Measurements from ENCODE around the gene SNAPC2.
"Not testable (repeated sequence)": the region's sequence is repeated elsewhere in the genome, so short reads cannot be mapped to it uniquely, and the experiment has no call there.

Gene SNAPC2

DNA sequence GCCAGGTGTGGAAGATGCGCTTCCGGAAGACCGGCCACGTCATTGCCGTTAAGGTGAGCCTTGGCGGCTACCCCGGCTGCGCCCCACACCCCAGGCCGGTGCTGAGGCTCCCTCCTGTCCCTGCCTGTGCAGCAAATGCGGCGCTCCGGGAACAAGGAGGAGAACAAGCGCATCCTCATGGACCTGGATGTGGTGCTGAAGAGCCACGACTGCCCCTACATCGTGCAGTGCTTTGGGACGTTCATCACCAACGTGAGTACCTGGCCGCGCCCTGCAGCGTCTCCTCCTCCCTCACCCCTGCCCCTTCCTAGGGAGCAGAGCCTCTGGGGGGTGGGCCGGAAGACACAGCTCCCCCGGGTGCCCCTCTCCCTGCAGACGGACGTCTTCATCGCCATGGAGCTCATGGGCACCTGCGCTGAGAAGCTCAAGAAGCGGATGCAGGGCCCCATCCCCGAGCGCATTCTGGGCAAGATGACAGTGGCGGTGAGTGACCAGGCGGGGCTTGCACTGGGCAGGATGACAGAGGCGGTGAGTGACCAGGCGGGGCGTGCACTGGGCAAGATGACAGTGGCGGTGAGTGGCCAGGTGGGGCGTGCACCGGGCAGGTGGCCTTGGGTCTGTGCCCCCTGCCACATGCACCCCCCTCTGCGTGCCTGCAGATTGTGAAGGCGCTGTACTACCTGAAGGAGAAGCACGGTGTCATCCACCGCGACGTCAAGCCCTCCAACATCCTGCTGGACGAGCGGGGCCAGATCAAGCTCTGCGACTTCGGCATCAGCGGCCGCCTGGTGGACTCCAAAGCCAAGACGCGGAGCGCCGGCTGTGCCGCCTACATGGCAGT is 9.6 kb upstream of the SNAPC2 start:
- DNase-seq, result no peak

DNA sequence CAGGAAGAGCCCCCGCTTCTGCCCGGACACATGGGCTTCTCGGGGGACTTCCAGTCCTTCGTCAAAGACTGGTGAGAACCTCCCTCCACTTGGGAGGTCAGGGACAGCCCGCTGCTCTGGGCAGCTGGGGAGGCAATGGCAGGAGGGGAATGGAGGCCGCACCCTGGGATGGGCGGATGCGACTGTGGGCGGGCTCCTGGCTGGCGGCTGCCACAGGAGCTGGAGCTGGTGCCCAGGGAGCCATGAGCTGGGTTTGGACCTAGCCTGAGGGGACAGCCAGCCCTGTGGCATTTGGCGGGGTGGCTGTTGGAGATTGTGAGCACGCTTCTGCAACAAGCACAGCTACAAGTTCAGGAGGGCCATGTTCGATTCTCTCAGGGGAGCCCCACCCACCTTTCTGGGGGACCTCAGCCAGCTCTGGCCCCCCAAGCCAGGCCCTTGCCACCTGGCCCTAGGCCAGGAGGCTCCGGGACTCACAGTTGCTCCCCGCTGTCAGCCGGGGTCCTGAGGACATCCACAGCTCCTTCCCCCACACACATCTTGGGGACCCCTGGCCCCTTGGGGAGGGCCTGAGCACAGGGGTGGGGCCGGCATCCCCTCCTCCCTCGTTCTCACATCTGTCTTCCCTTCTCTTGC is 8.5 kb upstream of the SNAPC2 start:
- no peak for DNase-seq

DNA sequence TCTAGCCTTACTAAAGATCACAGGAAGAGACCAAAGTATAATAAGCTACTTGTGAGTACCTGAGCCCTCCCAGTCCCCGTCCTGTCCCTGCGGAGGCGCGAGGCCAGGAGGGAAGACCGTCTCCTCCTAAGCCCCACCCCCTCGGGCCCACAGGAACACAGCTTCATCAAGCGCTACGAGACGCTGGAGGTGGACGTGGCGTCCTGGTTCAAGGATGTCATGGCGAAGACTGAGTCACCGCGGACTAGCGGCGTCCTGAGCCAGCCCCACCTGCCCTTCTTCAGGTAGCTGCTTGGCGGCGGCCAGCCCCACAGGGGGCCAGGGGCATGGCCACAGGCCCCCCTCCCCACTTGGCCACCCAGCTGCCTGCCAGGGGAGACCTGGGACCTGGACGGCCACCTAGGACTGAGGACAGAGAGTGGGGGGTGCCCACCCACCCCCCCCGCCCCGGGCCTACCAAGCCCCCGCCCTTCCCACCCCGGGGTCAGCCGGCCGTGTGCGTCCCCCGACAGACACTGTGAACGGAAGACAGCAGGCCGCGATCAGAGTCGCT is 7.9 kb upstream of the SNAPC2 start:
- DNase-seq, result no peak

DNA sequence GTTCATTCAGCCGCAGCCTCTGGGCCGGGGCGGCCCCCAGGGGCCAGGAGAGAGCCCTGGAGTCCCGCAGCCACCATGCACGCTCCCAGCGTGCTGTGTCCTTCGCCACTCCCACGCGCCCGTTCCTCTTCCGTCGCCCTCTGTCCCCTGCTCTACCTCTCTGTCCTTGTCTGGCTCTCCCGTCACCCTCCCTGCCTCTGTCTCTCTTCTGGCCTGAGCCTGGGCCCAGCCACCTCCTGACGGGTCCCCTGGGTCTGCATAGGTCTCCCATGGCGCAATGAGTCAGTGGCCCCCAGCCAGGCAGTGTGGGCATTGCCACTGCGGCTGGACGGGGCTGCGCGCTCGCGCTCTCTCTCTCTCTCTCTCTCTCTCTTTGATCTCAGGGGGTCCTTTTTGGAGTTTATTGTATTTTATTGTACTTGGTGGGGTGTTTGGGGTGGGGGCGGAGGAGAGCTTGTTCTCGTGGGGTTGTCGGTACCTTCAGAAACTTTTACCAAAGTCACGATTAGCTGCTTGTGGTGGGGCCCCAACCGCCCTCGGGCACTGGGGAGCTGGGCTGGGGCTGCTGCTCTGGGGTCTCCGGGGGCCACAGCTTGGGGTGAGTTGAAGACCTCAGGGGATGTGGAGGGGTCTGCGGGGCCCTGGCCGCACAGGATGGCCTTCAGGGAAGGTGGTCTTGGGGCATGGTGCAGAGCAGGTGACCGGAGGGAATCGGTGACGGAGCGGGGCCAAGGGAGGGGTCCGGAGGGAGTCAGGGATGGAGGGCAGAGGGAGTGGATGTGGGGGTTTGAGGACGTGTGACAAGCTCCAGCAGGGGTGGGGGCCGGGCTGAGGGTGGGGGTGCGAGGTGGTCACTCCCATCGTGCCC is 7.2 kb upstream of the SNAPC2 start:
- DNase-seq, result no peak

DNA sequence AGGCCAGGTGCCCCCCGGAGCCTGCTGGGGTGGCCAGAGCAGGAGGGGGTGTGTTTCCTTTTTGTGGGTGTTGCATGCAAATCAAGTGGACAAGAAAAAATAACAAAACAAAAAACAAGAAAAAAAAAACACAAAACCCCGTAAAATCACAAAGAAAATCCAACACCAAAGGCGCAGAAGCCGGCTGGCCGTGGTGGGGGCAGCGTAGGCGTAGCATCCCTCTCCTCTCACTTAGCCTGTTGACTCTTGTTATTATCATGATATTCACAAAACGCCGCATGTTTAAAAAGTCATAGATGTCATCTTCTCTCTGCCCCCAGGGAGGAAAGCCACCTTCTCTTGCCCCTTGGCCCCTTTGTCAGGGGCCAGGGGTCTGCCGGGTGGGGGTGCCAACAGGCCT is 6.5 kb upstream of the SNAPC2 start:
- no peak for DNase-seq

DNA sequence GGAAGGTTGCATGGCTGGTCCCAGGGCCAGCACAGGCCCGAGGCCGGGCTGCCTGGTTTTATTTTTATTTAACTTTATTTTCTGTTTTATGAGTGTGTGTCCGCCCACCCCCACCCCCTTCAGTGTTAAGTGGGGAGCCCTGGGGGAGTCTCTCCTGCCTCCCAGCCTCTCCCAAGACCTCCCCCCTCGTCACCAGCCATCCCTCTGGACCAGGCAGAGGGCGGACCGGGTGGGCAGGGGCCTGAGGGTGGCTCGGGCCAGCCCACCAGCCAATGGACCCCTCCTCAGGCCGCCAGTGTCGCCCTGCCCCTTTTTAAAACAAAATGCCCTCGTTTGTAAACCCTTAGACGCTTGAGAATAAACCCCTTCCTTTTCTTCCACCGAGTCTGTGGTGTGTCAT is 6.0 kb upstream of the SNAPC2 start:
- DNase-seq, result no peak

DNA sequence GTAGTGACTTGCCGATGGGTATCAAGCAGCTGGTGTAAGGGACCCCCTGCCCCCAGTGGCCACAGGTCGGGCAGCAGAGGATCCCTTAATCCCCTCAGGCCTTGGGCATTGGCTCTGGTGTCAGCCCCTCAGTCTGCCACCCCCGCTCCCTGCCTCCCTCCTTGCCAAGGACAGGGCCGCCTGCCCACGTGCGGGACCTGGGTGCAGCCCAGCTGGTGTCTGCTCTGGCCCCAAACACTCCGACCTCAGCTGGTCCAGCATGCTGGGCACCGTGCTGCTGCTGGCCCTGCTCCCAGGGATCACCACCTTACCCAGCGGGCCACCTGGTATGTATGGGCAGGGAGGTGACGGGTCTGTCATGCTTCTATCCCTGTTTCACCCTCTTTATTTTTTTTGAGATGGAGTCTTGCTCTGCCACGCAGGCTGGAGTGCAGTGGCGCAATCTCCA is 5.5 kb upstream of the SNAPC2 start, which contains the start of gene TGFBR3L:
Gene TGFBR3L, plus strand, starts transcription at position 233 of the 448 bp plus-strand sequence.
- DNase-seq, result no peak

DNA sequence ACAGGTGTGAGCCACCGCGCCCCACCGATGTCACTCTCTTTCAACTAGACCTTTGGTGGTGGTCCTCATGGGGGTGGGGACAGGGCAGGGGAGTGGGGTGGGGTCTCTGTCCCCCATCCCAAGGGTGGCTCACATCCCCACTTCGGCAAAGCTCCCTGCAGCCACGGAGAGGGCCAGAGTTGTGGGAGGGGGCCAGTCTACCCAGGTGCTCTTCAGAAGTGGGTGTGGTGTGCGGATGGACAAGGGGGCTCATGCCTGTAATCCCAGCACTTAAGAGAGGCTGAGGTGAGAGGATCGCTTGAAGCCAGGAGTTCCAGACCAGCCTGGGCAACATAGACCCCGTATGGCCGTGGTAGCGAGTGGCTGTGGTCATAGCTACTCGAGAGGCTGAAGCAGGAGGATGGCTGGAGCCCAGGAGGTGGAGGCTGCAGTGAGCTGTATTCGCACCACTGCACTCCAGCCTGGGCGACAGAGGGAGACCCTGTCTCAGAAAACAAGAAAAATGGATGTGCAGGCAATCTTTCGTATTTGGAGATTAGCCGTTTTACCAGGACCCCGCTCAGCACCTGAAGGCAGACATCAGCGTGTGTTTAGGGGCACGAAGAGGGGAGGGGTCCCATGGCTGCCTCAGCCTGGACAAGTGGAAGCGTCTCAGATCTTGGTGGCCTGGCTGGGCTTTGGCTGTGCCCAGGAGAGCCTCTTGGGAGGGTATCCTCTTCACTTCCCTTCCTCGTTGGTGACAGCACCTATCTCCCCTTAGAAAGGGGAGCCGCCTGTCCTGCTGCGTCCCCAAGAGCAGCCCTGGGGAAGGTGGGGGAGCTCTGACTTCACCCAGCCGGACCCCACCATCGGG is 4.7 kb upstream of the SNAPC2 start:
- DNase-seq, result no peak

DNA sequence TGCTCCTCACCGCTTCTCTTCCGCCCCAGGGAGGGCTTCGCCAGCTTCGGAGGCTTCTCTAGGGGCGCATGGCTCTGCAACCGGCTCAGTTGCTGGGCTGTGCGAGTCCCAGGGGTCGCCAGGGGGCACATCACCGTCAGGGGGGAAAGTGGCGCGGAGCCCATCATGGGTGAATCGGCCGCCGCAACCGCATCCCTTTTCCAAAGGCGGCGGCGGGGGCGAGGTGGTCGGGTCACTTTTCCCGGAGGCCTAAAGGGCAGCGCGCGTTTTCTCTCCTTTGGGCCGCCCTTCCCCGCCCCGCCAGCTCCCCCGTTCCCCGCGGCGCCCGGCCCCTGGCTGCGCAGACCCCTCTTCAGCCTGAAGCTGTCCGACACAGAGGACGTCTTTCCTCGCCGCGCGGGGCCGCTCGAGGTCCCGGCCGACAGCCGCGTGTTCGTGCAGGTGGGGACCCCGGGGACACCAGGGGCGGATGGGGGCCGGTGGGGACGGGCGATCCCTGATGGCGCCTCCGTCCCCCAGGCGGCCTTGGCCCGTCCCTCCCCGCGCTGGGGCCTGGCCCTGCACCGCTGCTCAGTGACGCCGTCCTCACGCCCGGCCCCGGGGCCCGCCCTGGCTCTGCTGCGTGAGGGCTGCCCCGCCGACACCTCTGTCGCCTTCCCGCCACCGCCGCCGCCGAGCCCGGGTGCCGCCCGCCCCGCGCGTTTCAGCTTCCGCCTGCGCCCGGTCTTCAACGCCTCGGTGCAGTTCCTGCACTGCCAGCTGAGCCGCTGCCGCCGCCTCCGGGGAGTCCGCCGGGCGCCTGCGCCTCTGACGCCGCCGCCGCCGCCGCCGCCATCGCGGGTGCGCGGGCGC is 3.8 kb upstream of the SNAPC2 start:
- DNase-seq, result peak in 1 of 2 experiments; percentile 34

DNA sequence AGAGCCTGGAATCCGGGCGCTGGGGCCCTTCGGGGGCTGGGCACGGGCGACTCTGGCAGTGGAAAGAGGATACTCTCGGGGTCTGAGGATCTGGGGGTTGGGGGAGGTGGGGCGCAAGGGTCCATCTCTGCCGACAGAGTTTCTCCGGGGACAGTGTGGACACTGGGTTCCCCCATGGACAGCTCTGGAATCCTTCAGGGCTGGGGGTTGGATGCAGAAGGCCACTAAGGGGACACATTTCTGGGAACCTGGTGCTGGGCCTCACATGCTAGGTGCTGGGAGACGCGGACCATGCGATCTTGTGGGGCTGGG is 3.2 kb upstream of the SNAPC2 start:
- no peak for DNase-seq

DNA sequence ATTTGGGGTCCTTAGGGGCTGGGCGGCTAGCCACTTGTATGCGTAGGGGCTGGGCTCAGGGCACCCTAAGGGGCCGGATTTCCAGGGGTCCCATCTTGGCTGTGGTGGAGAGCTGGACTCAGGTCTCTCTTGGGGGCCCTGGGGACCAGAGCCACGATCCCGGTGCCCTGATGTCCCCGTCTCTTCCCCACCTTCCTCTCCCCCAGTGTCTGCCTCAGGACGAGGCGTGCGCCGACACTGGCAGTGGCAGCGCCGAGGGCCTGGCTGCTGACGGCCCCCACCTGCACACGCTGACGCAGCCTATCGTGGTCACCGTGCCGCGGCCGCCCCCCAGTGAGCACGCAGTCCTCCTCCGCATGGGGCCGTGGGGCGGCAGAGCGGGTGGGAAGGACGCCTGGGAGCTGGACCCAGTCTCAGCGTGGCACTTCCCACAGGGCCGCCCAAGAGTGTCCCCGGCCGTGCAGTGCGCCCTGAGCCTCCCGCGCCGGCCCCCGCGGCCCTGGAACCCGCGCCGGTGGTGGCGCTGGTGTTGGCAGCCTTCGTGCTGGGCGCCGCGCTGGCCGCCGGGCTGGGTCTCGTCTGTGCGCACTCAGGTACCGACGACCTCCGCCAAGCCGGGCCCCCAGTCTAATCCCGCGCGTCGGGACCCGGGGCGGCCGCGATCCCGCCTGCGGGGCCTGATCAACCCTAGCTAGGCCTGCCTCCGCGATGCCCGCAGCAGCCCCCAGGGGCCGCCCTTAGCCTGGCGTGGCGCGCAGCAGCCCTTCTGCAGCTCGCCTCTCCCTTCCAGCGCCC is 2.7 kb upstream of the SNAPC2 start:
- DNase-seq, result peak; percentile 45 to 69

DNA sequence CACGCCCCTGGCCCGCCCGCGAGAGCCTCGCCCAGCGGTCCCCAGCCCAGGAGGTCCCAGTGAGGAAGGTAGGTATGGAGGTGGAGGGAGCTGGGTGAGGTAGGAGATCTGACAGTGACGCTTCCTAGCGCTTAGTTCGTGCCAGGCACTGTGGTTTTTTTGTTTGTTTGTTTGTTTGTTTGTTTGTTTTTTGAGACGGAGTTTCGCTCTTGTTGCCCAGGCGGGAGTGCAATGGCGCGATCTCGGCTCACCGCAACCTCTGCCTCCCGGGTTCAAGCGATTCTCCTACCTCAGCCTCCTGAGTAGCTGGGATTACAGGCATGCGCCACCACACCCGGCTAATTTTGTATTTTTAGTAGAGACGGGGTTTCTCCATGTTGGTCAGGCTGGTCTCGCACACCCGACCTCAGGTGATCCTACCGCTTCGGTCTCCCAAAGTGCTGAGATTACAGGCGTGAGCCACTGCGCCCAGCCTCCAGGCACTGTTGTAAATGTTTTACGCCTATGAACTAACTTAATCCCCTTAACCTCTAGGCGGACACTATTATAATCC is 2.0 kb upstream of the SNAPC2 start:
- not testable (repeated sequence) for DNase-seq

DNA sequence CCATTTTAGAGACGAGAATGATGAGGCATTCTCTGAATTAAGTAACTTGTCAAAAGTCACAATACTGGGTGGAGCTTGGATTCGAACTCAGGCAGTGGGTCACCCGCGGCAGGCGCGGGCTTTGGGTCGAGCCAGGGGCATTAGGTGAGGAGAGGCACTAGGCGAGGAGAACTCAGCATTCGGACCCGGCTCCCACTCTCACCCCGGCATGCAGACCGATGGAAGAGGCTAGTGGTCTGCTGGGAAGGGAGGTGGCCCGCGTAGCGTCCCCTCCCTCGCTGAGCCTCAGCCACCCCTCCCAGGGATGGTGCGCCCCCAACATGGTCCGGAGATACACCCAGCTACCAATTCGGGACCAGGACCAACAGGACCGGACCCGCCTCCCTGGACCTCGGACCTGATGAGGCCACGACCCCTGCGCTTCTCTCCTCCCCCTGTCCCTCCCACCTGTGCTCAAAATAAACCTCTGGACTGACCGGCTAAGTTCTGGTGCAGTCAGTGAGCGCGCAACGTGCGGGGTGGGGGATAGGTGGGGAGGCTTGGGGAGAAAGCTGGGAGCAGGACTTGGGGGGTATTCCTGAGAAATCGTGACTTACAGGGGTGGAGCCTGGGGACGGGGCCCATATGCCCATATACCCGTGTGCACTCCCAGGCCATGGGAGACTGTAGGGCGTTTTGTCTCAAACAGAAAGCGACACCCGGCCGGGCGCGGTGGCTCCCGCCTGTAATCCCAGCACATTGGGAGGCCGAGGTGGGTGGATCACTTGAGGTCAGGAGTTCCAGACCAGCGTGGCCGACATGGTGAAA is 1.3 kb upstream of the SNAPC2 start:
- peak in 1 of 2 experiments; percentile 21 for DNase-seq

DNA sequence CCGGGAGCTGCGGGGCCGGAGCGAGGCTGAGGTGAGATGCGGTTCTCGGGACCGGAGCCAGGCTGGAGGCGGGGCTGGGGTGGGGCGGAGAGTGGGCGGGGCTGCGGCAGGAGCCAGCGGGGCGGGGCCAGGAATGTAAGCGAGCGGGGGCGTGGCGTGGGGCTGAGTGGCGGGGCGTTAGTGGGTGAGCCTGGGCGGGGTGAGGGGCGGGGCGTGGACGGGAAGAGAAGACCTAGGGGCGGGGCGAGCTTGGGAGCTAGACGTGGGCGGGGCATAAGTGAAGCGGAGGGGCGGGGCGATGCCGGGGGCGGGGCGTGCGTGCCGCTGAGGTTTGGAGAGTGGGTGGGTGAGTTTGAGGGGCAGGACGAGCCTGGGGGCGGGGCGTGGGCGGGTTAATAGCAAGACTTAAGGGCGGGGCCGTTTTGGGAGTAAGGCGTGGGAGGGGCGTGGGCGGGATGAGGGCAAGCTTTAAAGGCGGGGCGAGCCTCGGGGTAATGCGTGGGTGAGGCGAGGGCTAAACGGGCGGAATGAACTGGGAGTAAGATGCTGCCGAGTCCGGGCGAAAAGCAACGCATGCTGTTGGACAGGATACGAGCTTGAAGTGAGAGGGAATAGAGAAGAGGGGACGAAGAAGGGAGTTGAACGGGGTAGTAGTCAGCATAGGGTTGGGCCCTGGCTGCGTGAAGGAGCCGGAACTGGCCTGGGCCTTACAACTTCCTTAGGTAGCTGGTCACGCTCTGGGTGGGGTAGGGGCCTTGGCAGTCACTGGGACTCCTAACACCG is 572 bp downstream of the SNAPC2 start:
- DNase-seq, result peak; percentile 92 to 98

DNA sequence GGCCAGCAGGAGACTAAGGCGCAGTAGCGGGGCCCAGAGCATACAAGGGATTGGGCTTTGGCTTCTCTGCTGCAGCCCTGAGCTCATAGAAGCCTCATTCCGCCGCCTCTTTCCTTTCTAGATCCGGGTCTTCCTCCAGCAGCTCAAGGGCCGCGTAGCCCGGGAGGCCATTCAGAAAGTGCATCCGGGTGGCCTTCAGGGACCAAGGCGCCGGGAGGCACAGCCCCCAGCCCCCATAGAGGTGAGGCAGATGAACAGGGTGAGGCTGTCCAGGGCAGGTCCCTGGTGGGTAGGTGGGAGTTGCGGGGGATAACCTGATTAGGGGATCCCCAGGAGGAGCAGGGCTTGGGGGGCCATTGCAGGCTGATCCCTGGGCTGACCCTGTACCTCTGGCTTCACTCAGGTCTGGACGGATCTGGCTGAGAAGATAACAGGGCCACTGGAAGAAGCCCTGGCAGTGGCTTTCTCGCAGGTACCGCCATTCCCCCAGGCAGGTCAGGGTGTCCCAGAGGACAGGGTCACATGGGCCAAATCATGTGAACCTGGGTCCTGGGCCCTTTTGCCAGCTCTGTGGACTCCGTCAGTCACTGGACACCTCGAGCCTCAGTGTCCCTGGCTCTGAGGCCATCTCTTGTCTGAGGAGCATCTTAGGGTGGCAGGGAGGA is 1.3 kb downstream of the SNAPC2 start:
- peak in 1 of 2 experiments; percentile 42 for DNase-seq

DNA sequence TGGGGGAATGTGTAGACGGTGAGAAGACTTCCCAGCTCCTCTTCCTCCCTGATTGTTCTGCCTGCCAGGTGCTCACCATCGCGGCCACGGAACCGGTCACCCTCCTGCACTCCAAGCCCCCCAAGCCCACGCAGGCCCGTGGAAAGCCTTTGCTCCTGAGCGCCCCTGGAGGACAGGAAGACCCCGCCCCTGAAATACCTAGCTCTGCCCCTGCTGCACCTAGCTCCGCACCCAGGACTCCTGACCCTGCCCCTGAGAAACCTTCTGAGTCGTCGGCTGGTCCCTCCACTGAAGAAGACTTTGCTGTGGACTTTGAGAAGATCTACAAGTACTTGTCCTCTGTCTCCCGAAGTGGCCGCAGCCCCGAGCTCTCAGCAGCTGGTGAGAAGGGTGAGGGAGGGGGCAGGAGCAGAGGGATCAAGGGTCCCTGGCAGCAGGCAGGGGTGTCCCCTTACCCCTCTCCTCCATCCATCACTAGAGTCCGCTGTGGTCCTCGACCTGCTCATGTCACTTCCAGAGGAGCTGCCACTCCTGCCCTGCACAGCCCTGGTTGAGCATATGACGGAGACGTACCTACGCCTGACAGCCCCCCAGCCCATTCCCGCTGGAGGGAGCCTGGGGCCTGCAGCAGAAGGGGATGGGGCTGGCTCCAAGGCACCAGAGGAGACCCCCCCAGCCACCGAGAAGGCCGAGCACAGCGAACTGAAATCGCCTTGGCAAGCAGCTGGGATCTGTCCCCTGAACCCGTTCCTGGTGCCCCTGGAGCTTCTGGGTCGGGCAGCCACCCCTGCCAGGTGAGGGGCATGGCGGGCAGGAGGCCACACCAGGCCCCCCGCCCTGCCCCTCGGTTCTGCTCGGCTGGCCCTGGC is 2.1 kb downstream of the SNAPC2 start:
- no peak for DNase-seq

DNA sequence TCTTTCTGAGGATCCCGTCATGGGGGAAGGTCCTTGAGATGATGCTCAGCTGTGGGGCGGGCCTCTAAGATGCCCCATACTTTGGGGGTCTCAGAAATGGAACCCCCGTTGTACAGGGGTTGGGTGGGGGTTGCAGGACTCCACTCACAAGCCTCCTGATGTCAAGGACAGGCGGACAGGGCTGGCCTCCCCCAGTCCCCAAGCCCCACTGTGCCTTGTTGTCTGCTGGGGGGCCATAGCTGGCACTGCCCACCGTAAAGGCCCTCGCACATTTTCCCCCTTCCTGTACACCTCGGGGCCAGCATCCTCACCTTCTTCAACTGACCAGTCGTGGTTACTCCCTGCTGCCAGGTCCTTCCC is 2.7 kb downstream of the SNAPC2 start:
- no peak for DNase-seq
